GM23338 (cell line): Measurements from ENCODE around the gene SFMBT2. TPM values are rescaled to one million over a fixed set of nuclear protein-coding genes. Genes with fewer than 3 reads are reported as not detected.

Source experiments
- ATAC-seq: fragments of 200-7000 bp; cut with Tn5 transposase; 3 replicates; pipeline ENCODE4 v1.9.1; 2020
- DNase-seq: peaks from one replicate; pipeline ENCODE4 v3.0.0-alpha.2; 2015; ENCODE audit warnings: low spot score
- H2AFZ ChIP-seq: fragments of 200-600 bp; sonication (generic); 2 replicates; pipeline ENCODE4 v1.8.0; 2016; ENCODE audit warnings: antibody characterized with exemption, mild to moderate bottlenecking, moderate library complexity
- H3F3A ChIP-seq: fragments of 200-600 bp; sonication (generic); replicated peaks from 2 replicates; pipeline ENCODE4 v1.8.0; 2017; ENCODE audit warnings: antibody characterized with exemption, mixed run types, low read depth
- H3K27ac ChIP-seq: fragments of 200-600 bp; sonication (generic); 2 replicates; pipeline ENCODE4 v1.6.1; 2016; ENCODE audit warnings: low read depth
- H3K27me3 ChIP-seq: fragments of 200-600 bp; sonication (generic); 2 replicates; pipeline ENCODE4 v1.8.0; 2016; ENCODE audit warnings: mild to moderate bottlenecking, mixed run types, moderate library complexity; ENCODE audit not compliant: insufficient read depth
- H3K36me3 ChIP-seq: fragments of 200-600 bp; sonication (generic); 2 replicates; pipeline ENCODE4 v1.8.0; 2016; ENCODE audit warnings: mild to moderate bottlenecking; ENCODE audit not compliant: insufficient read depth
- H3K4me1 ChIP-seq: fragments of 200-600 bp; sonication (generic); 2 replicates; pipeline ENCODE4 v1.8.0; 2016; ENCODE audit warnings: mild to moderate bottlenecking, moderate library complexity; ENCODE audit not compliant: insufficient read depth
- H3K4me2 ChIP-seq: fragments of 200-600 bp; sonication (generic); 2 replicates; pipeline ENCODE4 v1.7.1; 2017; ENCODE audit warnings: mixed run types
- H3K4me3 ChIP-seq: fragments of 200-600 bp; sonication (generic); 2 replicates; pipeline ENCODE4 v1.6.1; 2016; ENCODE audit warnings: mixed run types
- H3K79me2 ChIP-seq: fragments of 200-600 bp; sonication (generic); replicated peaks from 2 replicates; pipeline ENCODE4 v1.8.0; 2017; ENCODE audit warnings: mild to moderate bottlenecking; ENCODE audit not compliant: insufficient read depth
- H3K9me2 ChIP-seq: fragments of 200-600 bp; sonication (generic); 2 replicates; pipeline ENCODE4 v1.8.0; 2017; ENCODE audit not compliant: insufficient read depth
- H4K20me1 ChIP-seq: fragments of 200-600 bp; sonication (generic); replicated peaks from 2 replicates; pipeline ENCODE4 v1.8.0; 2017; ENCODE audit warnings: mild to moderate bottlenecking; ENCODE audit not compliant: insufficient read depth
- H3K27ac Mint-ChIP-seq: 2 replicates; pipeline ENCODE4 v1.8.0; 2020; ENCODE audit warnings: inconsistent platforms, mild to moderate bottlenecking, moderate library complexity, mixed read lengths
- H3K27me3 Mint-ChIP-seq: 3 replicates; pipeline ENCODE4 v1.8.0; 2022; ENCODE audit warnings: low read depth, mild to moderate bottlenecking, moderate library complexity, mixed read lengths, inconsistent platforms; ENCODE audit not compliant: insufficient read depth, poor library complexity
- H3K36me3 Mint-ChIP-seq: 3 replicates; pipeline ENCODE4 v1.8.0; 2021; ENCODE audit warnings: low read depth, mild to moderate bottlenecking, inconsistent platforms, moderate library complexity, mixed read lengths
- H3K4me1 Mint-ChIP-seq: 3 replicates; pipeline ENCODE4 v1.8.0; 2020; ENCODE audit warnings: mild to moderate bottlenecking, inconsistent platforms, mixed read lengths
- H3K4me3 Mint-ChIP-seq: 3 replicates; pipeline ENCODE4 v1.8.0; 2021; ENCODE audit warnings: moderate library complexity, mild to moderate bottlenecking, inconsistent platforms, mixed read lengths
- H3K9me3 Mint-ChIP-seq: 3 replicates; pipeline ENCODE4 v1.8.0; 2020; ENCODE audit warnings: moderate library complexity, mild to moderate bottlenecking, inconsistent platforms, mixed read lengths
- EZH2phosphoT487 ChIP-seq: fragments of 200-600 bp; sonication (generic); IDR thresholded peaks from one replicate; pipeline ENCODE4 v1.8.1; 2018; ENCODE audit warnings: antibody characterized with exemption; ENCODE audit not compliant: unreplicated experiment
- JUNB ChIP-seq: IDR thresholded peaks from one replicate; pipeline ENCODE4 v1.6.1; 2016; ENCODE audit warnings: antibody characterized with exemption; ENCODE audit not compliant: unreplicated experiment
- REST ChIP-seq: IDR thresholded peaks from one replicate; pipeline ENCODE4 v1.6.1; 2018; ENCODE audit warnings: antibody characterized with exemption; ENCODE audit not compliant: unreplicated experiment
- polyA plus RNA-seq: library from polyadenylated mRNA; unstranded; fragments of >200 nt; fragmentation: Nextera tagmentation; extraction: Ambion mirVana; gene quantifications from 2 replicates; pipeline ENCODE4 v1.2.1, GENCODE V29; 2016
- total RNA-seq: library from RNA; depleted of rRNA; stranded (reverse); fragments of >200 nt; shearing (Covaris generic); gene quantifications from 2 replicates; pipeline ENCODE4 v1.2.3, GENCODE V29; 2014

The SFMBT2 gene
- total and polyA plus RNA-seq, 2 experiments from 2014 or later, result 2.7 to 6.7 TPM

- H3K4me3 ChIP-seq, result no peak overlapping the region
Observed at GRCh38 chr10:7123774-7124173, 287.1 kb downstream of the SFMBT2 start.

GRCh38 chr10:7122561-7122960 lies 288.3 kb downstream of the SFMBT2 start:
- DNase-seq, result no peak
- H3K27ac ChIP-seq, result no peak overlapping the region

More at GRCh38 chr10:7123774-7124173, 287.1 kb downstream of the SFMBT2 start:
- Histone ChIP-seq H3K36me3 (no peaks in the 10 kb centered on the region), H3F3A (no peaks in the 10 kb centered on the region), H3K4me2 (no peak overlapping the region), H4K20me1 (no peaks in the 10 kb centered on the region), H3K27me3 (no peaks in the 10 kb centered on the region), H3K79me2 (no peaks in the 10 kb centered on the region), H3K9me2 (no peaks in the 10 kb centered on the region), H3K27ac (no peak overlapping the region), H3K4me1 (no peaks in the 10 kb centered on the region), H2AFZ (no peak overlapping the region)
- Mint-ChIP-seq H3K4me1 (no peaks in the 10 kb centered on the region), H3K36me3 (no peaks in the 10 kb centered on the region), H3K27ac (no peak overlapping the region), H3K4me3 (no peak overlapping the region), H3K27me3 (no peaks in the 10 kb centered on the region), H3K9me3 (no peaks in the 10 kb centered on the region)
- ATAC-seq, result no peak
- no peak for DNase-seq
- no peak for TF ChIP-seq EZH2phosphoT487
- no peak for TF ChIP-seq JUNB

More at GRCh38 chr10:7122561-7122960, 288.3 kb downstream of the SFMBT2 start:
- Mint-ChIP-seq H3K4me1 (no peaks in the 10 kb centered on the region), H3K27ac (no peak overlapping the region), H3K4me3 (no peak overlapping the region), H3K36me3 (no peaks in the 10 kb centered on the region), H3K9me3 (no peaks in the 10 kb centered on the region), H3K27me3 (no peaks in the 10 kb centered on the region)
- Histone ChIP-seq H3K9me2 (no peaks in the 10 kb centered on the region), H3K4me1 (no peaks in the 10 kb centered on the region), H4K20me1 (no peaks in the 10 kb centered on the region), H3K36me3 (no peaks in the 10 kb centered on the region), H3K79me2 (no peaks in the 10 kb centered on the region), H3F3A (no peaks in the 10 kb centered on the region), H3K4me2 (no peak overlapping the region), H3K27me3 (no peaks in the 10 kb centered on the region), H2AFZ (no peak overlapping the region), H3K4me3 (no peak overlapping the region)
- TF ChIP-seq REST, result no peak
- no peak for ATAC-seq
